GM21529 (cell line): Measurements from ENCODE around the gene P2RX6.
"Not testable (repeated sequence)": the region's sequence is repeated elsewhere in the genome, so short reads cannot be mapped to it uniquely, and the experiment has no call there.

ENCODE experiments used
- ATAC-seq: cut with Tn5 transposase; IDR thresholded peaks from one replicate; pipeline ENCODE4 v1.9.1; 2021; ENCODE audit not compliant: unreplicated experiment

P2RX6 gene

GRCh38 chr22:21051145-21051830, 36.3 kb downstream of the P2RX6 start:
- no peak for ATAC-seq

- ATAC-seq = no peak
These were observed 37.0 kb downstream of the P2RX6 start for GRCh38 chr22:21051831-21052400.

GRCh38 chr22:21052715-21053459, 37.9 kb downstream of the P2RX6 start:
- no peak for ATAC-seq

- no peak for ATAC-seq
These were observed 39.2 kb downstream of the P2RX6 start for GRCh38 chr22:21054046-21054713.

- ATAC-seq = no peak
These were observed 40.0 kb downstream of the P2RX6 start for GRCh38 chr22:21054714-21055563.

- no peak for ATAC-seq
These were observed 40.5 kb downstream of the P2RX6 start for GRCh38 chr22:21055564-21055834.

GRCh38 chr22:21055880-21056319, 40.9 kb downstream of the P2RX6 start:
- no peak for ATAC-seq

DNA sequence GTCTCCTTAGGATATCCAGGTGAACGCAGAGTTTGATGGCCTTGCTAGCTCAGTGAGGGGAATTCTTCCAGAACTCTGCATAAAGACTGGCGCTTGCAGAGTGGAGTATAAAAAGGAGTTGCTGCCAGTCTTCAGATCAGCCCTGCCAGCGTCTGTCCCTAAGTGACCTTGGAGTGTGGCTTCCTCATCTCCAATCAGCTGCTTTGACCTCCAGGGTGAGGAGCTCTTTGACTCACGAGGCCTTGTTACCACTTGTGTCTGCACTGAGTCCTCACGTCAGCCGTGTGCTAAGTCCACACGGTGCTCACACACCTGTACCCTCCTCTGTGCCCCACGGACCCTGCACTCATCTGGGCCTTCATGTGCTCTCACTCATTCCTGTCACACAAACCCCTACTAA, 45.4 kb downstream of the P2RX6 start:
- ATAC-seq = not testable (repeated sequence)

- not testable (repeated sequence) for ATAC-seq
These were observed 46.8 kb downstream of the P2RX6 start for GRCh38 chr22:21061660-21062321.

DNA sequence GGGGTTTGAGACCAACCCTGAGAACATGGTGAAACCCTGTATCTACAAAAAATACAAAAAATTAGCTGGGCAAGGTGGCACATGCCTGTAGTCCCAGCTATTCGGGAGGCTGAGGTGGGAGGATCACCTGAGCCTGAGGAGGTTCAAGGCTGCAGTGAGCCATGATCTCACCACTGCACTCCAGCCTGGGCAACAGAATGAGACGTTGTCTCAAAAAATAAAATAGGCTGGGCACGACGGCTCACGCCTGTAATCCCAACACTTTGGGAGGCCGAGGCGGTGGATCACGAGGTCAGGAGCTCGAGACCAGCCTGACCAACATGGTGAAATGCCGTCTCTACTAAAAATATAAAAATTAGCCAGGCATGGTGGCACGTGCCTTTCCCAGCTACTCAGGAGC, 49.5 kb downstream of the P2RX6 start:
- ATAC-seq = not testable (repeated sequence)

- no peak for ATAC-seq
These were observed 50.2 kb downstream of the P2RX6 start for GRCh38 chr22:21064917-21065864.

DNA sequence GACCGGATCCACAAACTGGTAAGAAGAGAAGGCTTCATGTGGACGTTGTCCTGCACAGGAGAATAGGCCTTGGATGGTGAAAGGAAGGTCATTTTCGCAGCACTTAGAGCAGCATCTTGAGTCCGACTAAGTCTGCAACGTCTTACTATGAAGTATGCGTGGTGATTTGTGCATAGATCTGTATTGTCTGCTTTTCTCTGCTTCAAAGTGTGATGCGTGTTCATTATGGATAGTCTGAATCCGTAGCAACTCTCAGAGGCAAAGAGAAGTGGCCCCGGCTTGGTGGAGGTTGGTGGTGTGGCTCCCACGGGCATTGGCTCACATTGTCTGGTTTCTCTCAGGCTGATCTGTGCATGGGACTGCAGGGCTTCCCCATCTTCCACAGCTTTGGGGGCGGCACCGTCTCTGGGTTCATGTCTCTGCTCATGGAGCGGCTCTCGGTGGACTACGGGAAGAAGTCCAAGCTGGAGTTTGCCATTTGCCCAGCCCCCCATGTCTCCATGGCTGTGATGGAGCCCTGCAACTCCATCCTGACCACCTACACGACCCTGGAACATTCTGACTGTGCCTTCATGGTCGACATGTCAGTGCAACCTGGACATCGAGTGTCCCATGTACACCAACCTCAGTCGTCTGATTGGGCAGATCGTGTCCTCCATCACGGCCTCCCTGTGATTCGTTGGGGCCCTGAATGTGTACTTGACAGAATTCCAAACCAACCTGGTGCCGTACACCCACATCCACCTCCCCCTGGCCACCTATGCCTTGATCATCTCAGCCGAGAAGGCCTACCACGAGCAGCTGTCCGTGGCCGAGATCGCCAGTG, 52.3 kb downstream of the P2RX6 start:
- no peak for ATAC-seq

DNA sequence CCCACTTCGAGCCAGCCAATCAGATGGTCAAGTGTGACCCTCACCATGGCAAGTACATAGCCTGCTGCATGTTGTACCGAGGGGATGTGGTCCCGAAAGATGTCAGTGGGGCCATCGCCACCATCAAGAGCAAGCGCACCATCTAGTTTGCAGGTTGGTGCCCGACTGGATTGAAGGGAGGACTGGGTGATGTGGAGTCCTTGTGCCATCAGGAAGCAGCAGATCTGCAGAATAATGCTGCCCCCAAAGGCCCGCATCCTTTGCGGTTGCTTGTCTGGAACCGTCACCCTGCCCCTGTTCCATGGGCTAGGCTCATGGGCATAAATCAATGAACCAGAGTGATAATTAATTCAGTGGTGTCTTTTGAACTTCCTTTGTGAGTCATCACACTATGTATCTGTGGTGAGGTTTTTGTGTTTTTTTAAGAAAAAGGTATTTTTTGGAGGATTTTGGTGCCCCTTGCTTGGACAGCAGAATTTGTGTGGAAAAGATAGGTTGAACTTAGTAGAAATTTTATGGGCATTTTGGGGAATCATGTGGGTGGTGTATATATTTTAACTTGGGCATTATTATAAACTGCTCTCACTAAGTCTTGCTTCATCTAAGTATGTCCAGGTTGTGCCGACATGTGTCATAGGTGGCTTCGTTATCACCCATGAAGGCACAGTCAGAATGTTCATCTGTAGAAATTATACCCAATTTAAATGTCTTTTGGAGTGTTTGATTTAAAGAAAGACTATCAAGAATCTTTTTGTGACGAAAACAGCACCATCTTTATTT, 53.1 kb downstream of the P2RX6 start:
- no peak for ATAC-seq

GRCh38 chr22:21068681-21069276, 53.8 kb downstream of the P2RX6 start:
- no peak for ATAC-seq

DNA sequence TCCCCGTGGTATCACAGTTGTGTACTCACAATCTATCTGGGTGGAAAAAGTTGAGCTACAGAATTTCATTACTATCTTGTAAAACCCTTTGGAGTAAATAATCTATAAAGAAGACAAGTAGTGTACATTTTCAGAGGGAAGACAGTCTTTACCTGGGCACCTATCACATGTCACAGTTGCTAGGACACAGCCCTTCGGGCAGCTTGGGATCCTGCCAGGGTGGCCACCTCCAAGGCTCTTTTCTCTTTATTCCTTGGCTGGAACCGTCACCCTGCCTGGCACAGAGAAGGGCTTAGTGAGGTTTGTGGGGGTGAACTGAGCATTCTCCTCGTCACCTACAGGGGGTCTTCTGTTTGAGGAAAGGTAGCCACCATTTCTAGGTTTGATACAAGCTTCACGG, 54.4 kb downstream of the P2RX6 start:
- ATAC-seq = no peak

GRCh38 chr22:21070690-21071615, 56.0 kb downstream of the P2RX6 start:
- ATAC-seq = no peak
